ENCODE results near the gene TRPM3.

TRPM3 gene

GRCh38 chr9:70816891-70817290, 304.5 kb downstream of the TRPM3 start:
- Histone ChIP-seq H3K4me3 (no peak overlapping the region), H3K27ac (no peak overlapping the region)
- no peak for TF ChIP-seq CTCF (IDR thresholded peaks at IDR 0.05)
- no peak for DNase-seq (ENCODE audit: low spot score)

- Histone ChIP-seq H3K4me3 (no peak overlapping the region), H3K27ac (no peak overlapping the region)
- TF ChIP-seq CTCF (IDR thresholded peaks at IDR 0.05), result no peak
- DNase-seq (ENCODE audit: low spot score), result no peak
Measured at GRCh38 chr9:70816316-70816715, 305.1 kb downstream of the TRPM3 start.

- no peak overlapping the region for H3K4me3 ChIP-seq
- no peak for TF ChIP-seq CTCF (IDR thresholded peaks at IDR 0.05)
- DNase-seq (ENCODE audit: low spot score), result no peak
Measured at GRCh38 chr9:70814597-70814996, 306.8 kb downstream of the TRPM3 start.

DNA sequence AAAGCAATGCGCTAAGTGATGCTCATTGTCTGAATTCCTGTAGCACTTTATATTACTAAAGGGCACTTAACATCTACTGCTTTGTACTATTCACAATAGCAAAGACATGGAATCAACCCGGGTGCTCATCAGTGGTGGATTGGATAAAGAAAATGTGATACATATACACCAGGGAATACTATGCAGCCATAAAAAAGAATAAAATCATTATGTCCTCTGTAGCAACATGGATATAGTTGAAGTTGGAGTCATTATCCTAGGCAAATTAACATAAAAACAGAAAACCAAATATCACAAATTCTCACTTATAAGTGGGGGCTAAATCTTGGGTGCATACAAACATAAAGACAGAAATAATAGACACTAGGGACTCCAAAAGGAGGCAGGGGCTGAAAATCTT, 308.3 kb downstream of the TRPM3 start:
- DNase-seq (ENCODE audit: low spot score), result no peak
- Histone ChIP-seq H3K27ac (no peak overlapping the region), H3K4me3 (no peak overlapping the region)
- TF ChIP-seq CTCF (IDR thresholded peaks at IDR 0.05), result no peak

More at GRCh38 chr9:70814597-70814996, 306.8 kb downstream of the TRPM3 start:
- no peak overlapping the region for H3K27ac ChIP-seq

DNA sequence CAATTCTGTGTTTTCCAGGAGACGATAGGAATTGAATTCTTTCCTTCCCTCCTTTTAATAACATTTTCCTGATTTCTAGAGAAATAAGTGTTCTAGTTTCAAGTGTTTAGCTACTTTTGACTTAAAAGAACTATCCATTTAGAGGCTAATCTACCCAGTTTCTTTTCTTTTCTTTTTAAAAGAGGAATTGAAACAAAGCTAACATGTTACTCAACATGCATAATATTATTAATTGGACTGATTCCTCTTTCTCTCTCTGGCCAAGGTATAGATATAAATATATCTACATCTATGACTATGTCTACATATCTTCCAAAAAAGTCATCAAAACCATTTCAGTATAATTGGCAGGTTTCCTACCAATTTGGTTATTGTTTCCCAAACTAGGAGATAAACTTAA, 309.8 kb downstream of the TRPM3 start:
- no peak overlapping the region for H3K27ac ChIP-seq
- no peak for DNase-seq (ENCODE audit: low spot score)
- no peak overlapping the region for H3K4me3 ChIP-seq
- no peak for TF ChIP-seq CTCF (IDR thresholded peaks at IDR 0.05)

DNA sequence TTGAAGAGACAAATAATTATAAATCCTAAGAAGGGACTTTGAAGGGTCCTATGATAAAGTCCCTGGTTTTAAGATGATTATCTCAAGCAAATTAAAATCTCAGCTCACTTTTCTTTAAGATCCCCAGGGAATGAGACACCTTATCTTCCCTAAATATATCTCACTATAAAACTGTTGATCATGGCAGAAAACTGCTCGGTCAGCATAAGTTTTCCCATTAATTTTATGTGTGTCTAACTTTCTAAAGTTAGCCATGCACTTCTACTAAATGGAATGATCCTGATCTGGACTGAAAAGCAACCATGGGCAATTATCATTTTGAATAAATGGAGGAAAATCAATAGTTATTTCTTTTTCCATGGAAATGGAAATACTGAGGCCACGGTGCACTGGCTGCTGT, 314.5 kb downstream of the TRPM3 start:
- no peak for DNase-seq (ENCODE audit: low spot score)
- H3K27ac ChIP-seq, result no peak overlapping the region
- TF ChIP-seq CTCF (IDR thresholded peaks at IDR 0.05), result no peak
- H3K4me3 ChIP-seq, result no peak overlapping the region

DNA sequence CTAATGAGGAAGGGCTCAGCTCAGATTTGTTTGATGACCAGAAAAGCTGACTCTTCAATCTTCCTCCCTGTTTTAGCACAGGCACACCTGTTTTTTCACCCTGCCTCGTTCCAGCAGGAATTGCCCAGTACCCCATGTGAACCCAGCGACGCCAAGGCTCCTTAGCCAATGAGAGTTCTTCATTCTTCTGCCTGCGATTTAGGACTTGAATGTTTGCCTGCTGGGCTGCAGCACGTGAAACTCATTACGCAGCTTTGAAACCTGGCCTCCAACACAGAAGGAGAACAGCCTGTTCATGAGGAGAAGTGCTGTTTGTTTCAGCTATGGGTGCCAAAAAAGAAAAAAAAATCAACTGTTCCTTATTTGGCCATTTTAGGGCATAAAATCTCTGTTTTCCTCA, 315.5 kb downstream of the TRPM3 start:
- DNase-seq (ENCODE audit: low spot score), result no peak
- H3K27ac ChIP-seq, result no peak overlapping the region
- H3K4me3 ChIP-seq, result no peak overlapping the region
- TF ChIP-seq CTCF (IDR thresholded peaks at IDR 0.05), result no peak

Measured in coronary artery (tissue), 2 donors.